MM.1S (cell line): Measurements from ENCODE around the gene PSD2.

Source experiments
- DNase-seq: peaks from one replicate; pipeline ENCODE4 v3.0.0-alpha.2; 2015
- H2AFZ ChIP-seq: fragments of 300-600 bp; sonication (generic); 2 replicates; pipeline ENCODE4 v1.6.0; 2016; ENCODE audit warnings: antibody characterized with exemption, low read length
- H3F3A ChIP-seq: fragments of 300-600 bp; sonication (generic); 2 replicates; pipeline ENCODE4 v1.6.1; 2016; ENCODE audit warnings: mild to moderate bottlenecking, antibody characterized with exemption, low read length, moderate library complexity, mixed read lengths; ENCODE audit not compliant: insufficient read depth
- H3K27ac ChIP-seq: fragments of 300-600 bp; sonication (generic); 2 replicates; pipeline ENCODE4 v1.5.1; 2016; ENCODE audit warnings: mild to moderate bottlenecking, low read length
- H3K27me3 ChIP-seq: fragments of 300-600 bp; sonication (generic); replicated peaks from 2 replicates; pipeline ENCODE4 v1.6.0; 2016; ENCODE audit warnings: low read length; ENCODE audit not compliant: insufficient read depth
- H3K36me3 ChIP-seq: fragments of 300-600 bp; sonication (generic); replicated peaks from 2 replicates; pipeline ENCODE4 v1.6.1; 2016; ENCODE audit warnings: mild to moderate bottlenecking, low read length, mixed read lengths; ENCODE audit not compliant: insufficient read depth
- H3K4me1 ChIP-seq: fragments of 300-600 bp; sonication (generic); 2 replicates; pipeline ENCODE4 v1.6.1; 2016; ENCODE audit warnings: low read length, mixed read lengths
- H3K4me2 ChIP-seq: fragments of 300-600 bp; sonication (generic); 2 replicates; pipeline ENCODE4 v1.6.0; 2016; ENCODE audit warnings: low read depth, low read length
- H3K4me3 ChIP-seq: fragments of 300-600 bp; sonication (generic); 2 replicates; pipeline ENCODE4 v1.5.1; 2016; ENCODE audit warnings: low read length, mixed read lengths
- H3K79me2 ChIP-seq: fragments of 300-600 bp; sonication (generic); 2 replicates; pipeline ENCODE4 v1.6.1; 2016; ENCODE audit warnings: mixed run types, low read length, mixed read lengths
- H3K9ac ChIP-seq: fragments of 300-600 bp; sonication (generic); 2 replicates; pipeline ENCODE4 v1.6.1; 2016; ENCODE audit warnings: low read length, mixed read lengths
- H3K9me2 ChIP-seq: fragments of 300-600 bp; sonication (generic); replicated peaks from 2 replicates; pipeline ENCODE4 v1.6.1; 2016; ENCODE audit warnings: mild to moderate bottlenecking, low read length, mixed read lengths; ENCODE audit not compliant: insufficient read depth
- H3K9me3 ChIP-seq: fragments of 300-600 bp; sonication (generic); replicated peaks from 2 replicates; pipeline ENCODE4 v1.6.1; 2016; ENCODE audit warnings: mild to moderate bottlenecking, low read length, mixed read lengths; ENCODE audit not compliant: insufficient read depth
- H4K20me1 ChIP-seq: fragments of 300-600 bp; sonication (generic); 2 replicates; pipeline ENCODE4 v1.6.1; 2016; ENCODE audit warnings: mild to moderate bottlenecking, low read length, moderate library complexity, mixed read lengths; ENCODE audit not compliant: insufficient read depth
- EZH2 ChIP-seq: fragments of 300-600 bp; sonication (generic); optimal IDR thresholded peaks from 2 replicates; pipeline ENCODE3; 2017; ENCODE audit warnings: low read depth, mild to moderate bottlenecking, antibody characterized with exemption, low read length, mixed read lengths
- EZH2phosphoT487 ChIP-seq: fragments of 300-600 bp; sonication (generic); IDR thresholded peaks from 2 replicates; pipeline ENCODE4 v1.6.1; 2018; ENCODE audit warnings: antibody characterized with exemption, low read length
- TF ChIP-seq, protein P1 (sequence below): fragments of 300-600 bp; sonication (generic); IDR thresholded peaks from 2 replicates; pipeline ENCODE4 v1.5.1; 2016; ENCODE audit warnings: antibody characterized with exemption, low read length, mixed read lengths

The PSD2 gene

DNA sequence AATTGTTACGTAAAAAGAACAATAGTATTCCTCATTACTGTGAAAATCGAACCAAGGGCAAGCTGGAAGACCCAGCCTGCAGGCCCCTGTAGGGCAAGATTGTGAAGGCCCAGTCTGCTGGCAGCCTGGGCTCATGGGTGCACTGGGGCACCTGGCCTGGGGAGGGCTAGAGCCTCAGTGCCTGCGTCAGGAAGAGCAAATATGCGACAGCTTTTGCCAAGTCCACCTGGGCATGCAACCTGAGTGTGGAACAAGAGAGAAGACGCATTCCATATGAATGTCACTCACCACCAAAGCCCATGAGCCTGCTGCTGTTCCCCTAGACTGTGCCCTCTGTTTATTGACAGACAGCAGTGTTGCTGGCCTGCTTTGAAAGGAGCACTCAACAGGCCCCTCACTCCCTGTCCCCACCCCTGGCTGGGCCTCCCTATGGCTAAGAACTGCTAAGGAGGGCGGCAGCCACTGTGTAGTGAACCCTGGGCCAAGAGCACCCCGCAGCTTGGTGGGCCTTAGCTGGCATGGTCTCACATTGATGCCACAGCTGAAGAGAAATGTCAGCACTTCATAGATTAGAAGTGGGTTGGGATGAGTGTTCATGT, 28.2 kb downstream of the PSD2 start:
- no peak overlapping the region for H3K27ac ChIP-seq
- H2AFZ ChIP-seq: no peak overlapping the region
- no peaks in the 10 kb centered on the region for H3F3A ChIP-seq
- no peaks in the 10 kb centered on the region for H3K4me1 ChIP-seq
- H3K27me3 ChIP-seq: peaks cover 13% of the 10 kb centered on the region
- DNase-seq: no peak
- no peaks in the 10 kb centered on the region for H3K36me3 ChIP-seq
- TF ChIP-seq, protein P1, sequence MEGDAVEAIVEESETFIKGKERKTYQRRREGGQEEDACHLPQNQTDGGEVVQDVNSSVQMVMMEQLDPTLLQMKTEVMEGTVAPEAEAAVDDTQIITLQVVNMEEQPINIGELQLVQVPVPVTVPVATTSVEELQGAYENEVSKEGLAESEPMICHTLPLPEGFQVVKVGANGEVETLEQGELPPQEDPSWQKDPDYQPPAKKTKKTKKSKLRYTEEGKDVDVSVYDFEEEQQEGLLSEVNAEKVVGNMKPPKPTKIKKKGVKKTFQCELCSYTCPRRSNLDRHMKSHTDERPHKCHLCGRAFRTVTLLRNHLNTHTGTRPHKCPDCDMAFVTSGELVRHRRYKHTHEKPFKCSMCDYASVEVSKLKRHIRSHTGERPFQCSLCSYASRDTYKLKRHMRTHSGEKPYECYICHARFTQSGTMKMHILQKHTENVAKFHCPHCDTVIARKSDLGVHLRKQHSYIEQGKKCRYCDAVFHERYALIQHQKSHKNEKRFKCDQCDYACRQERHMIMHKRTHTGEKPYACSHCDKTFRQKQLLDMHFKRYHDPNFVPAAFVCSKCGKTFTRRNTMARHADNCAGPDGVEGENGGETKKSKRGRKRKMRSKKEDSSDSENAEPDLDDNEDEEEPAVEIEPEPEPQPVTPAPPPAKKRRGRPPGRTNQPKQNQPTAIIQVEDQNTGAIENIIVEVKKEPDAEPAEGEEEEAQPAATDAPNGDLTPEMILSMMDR: no peak
- TF ChIP-seq EZH2phosphoT487: no peak
- no peak for TF ChIP-seq EZH2
- no peak overlapping the region for H3K4me3 ChIP-seq
- H3K79me2 ChIP-seq: no peaks in the 10 kb centered on the region
- H3K9me2 ChIP-seq: no peaks in the 10 kb centered on the region
- H3K9ac ChIP-seq: no peak overlapping the region
- no peaks in the 10 kb centered on the region for H3K9me3 ChIP-seq
- H4K20me1 ChIP-seq: no peaks in the 10 kb centered on the region
- H3K4me2 ChIP-seq: no peak overlapping the region

DNA sequence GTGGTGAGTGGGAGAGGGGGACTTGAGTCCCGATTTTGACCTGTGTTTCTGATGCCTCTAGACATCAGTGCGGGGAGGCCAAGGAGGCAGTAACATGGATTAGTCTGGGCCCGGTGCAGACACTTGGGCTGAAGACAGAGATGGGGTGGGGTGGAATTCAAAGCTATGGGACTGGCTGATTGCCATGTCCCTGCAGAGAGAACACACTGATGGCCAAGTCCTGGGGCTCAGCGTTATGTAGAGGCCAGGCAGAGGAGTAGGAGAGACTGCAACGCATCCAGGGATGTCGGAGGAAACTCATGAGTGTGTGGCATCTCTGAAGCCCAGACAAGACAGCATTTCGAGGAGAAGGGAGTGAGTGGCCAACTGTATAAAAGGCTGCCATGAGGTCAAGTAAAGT, 30.1 kb downstream of the PSD2 start:
- Histone ChIP-seq H3K4me2 (no peak overlapping the region), H2AFZ (no peak overlapping the region), H3K36me3 (no peaks in the 10 kb centered on the region), H3F3A (no peaks in the 10 kb centered on the region), H3K4me1 (no peaks in the 10 kb centered on the region), H3K9me3 (no peaks in the 10 kb centered on the region), H3K27ac (no peak overlapping the region), H3K9me2 (no peaks in the 10 kb centered on the region), H4K20me1 (no peaks in the 10 kb centered on the region), H3K9ac (no peak overlapping the region), H3K4me3 (no peak overlapping the region), H3K79me2 (no peaks in the 10 kb centered on the region), H3K27me3 (peaks cover 8% of the 10 kb centered on the region; the same call in 1 of the 2 replicates)
- no peak for DNase-seq
- no peak for TF ChIP-seq EZH2phosphoT487
- TF ChIP-seq, protein P1: no peak
- no peak for TF ChIP-seq EZH2

DNA sequence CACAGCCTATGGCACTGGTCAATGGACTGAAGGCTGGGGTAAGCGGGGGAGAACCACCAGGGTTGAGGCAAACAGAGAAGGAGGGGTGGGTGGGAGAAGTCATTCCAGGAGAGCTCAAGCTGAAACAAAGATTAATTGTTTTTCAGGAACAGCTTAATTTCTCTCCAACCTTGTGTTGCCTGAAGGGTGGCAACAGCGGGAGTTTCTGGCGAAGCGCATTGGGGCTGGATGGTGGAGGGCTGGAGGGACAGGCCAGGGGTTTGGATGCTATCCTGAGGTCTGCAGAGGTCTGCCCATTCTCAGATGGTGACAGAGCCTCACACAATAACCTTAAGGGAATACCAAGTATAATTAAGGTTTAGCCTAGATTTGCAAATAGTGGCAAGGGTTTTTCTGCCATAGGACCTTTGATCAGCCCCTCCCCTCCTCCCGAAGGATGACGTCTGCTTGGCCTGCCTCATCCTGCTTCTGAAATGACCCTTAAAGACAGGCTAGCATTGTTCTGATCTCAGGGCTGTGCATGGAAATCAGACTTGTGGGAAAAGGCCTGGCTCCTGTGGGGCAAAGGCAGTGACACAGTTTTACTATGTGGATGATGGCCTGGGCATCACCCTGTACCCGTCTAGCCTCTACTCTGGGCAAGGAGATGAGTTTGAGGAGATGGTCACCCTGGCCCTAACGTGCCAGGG, 32.7 kb downstream of the PSD2 start:
- no peaks in the 10 kb centered on the region for H3K4me1 ChIP-seq
- no peaks in the 10 kb centered on the region for H3K79me2 ChIP-seq
- H3K9me2 ChIP-seq: no peaks in the 10 kb centered on the region
- peaks cover 23% of the 10 kb centered on the region for H3K27me3 ChIP-seq
- no peak overlapping the region for H3K27ac ChIP-seq
- no peaks in the 10 kb centered on the region for H3K9me3 ChIP-seq
- no peak overlapping the region for H3K4me3 ChIP-seq
- H3F3A ChIP-seq: no peaks in the 10 kb centered on the region
- H3K36me3 ChIP-seq: no peaks in the 10 kb centered on the region
- no peak for DNase-seq
- no peaks in the 10 kb centered on the region for H4K20me1 ChIP-seq
- no peak for TF ChIP-seq EZH2
- no peak for TF ChIP-seq EZH2phosphoT487
- TF ChIP-seq, protein P1: no peak
- H3K9ac ChIP-seq: no peak overlapping the region
- H2AFZ ChIP-seq: no peak overlapping the region
- no peak overlapping the region for H3K4me2 ChIP-seq
